Measurements from ENCODE around the gene CALML3. TPM values are rescaled to one million over a fixed set of nuclear protein-coding genes. Genes with fewer than 3 reads are reported as not detected.

CALML3 gene
- total RNA-seq, 2 donors from 2014 or later: not detected

GRCh38 chr10:5567477-5567876 lies 42.7 kb downstream of the CALML3 start:
- TF ChIP-seq CTCF (IDR thresholded peaks at IDR 0.05): no peak
- no peaks in the 10 kb centered on the region for H3K9me3 ChIP-seq
- H3K36me3 ChIP-seq: no peaks in the 10 kb centered on the region

DNA sequence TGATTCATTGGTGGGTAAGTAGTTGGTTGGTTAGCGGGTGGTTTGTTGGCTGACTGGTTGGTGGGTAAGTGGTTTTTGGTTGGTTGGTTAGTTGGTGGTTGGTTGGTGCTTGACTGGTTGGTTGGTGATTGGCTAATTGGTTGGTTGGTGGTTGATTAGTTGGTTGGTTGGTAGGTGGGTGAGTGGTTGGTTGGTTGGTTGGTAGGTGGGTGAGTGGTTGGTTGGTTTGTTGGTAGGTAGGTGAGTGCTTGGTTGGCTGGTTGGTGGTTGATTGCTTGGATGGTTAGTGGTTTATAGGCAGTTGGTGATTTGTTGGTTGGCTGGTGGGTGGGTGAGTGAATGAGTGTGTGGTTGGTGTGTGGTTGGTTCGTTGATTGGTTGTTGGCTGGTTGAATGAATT lies 44.2 kb downstream of the CALML3 start:
- no peak for DNase-seq (ENCODE audit: low spot score)
- H3K4me1 ChIP-seq: no peaks in the 10 kb centered on the region
- no peak overlapping the region for H3K4me3 ChIP-seq
- no peaks in the 10 kb centered on the region for H3K27me3 ChIP-seq
- no peaks in the 10 kb centered on the region for H3K9me3 ChIP-seq
- TF ChIP-seq CTCF (IDR thresholded peaks at IDR 0.05): no peak
- H3K27ac ChIP-seq: no peak overlapping the region
- no peaks in the 10 kb centered on the region for H3K36me3 ChIP-seq

More at GRCh38 chr10:5567477-5567876, 42.7 kb downstream of the CALML3 start:
- Histone ChIP-seq H3K27me3 (no peaks in the 10 kb centered on the region), H3K4me1 (no peaks in the 10 kb centered on the region), H3K27ac (no peak overlapping the region), H3K4me3 (no peak overlapping the region)
- no peak for DNase-seq (ENCODE audit: low spot score)

- H3K9me3 ChIP-seq: no peaks in the 10 kb centered on the region
- DNase-seq (ENCODE audit: low spot score): no peak
- H3K36me3 ChIP-seq: no peaks in the 10 kb centered on the region
- H3K27ac ChIP-seq: no peak overlapping the region
- no peaks in the 10 kb centered on the region for H3K4me1 ChIP-seq
- no peaks in the 10 kb centered on the region for H3K27me3 ChIP-seq
- no peak for TF ChIP-seq CTCF (IDR thresholded peaks at IDR 0.05)
- no peak overlapping the region for H3K4me3 ChIP-seq
These were observed 44.8 kb downstream of the CALML3 start for GRCh38 chr10:5569568-5569967.

GRCh38 chr10:5570007-5570655 lies 45.4 kb downstream of the CALML3 start:
- H3K27me3 ChIP-seq: no peaks in the 10 kb centered on the region
- H3K9me3 ChIP-seq: no peaks in the 10 kb centered on the region
- H3K36me3 ChIP-seq: no peaks in the 10 kb centered on the region
- H3K4me1 ChIP-seq: no peaks in the 10 kb centered on the region
- no peak overlapping the region for H3K27ac ChIP-seq
- no peak overlapping the region for H3K4me3 ChIP-seq
- no peak for DNase-seq (ENCODE audit: low spot score)
- no peak for TF ChIP-seq CTCF (IDR thresholded peaks at IDR 0.05)

GRCh38 chr10:5570979-5571810 lies 46.4 kb downstream of the CALML3 start:
- Histone ChIP-seq H3K36me3 (no peaks in the 10 kb centered on the region), H3K4me3 (no peak overlapping the region)

More at GRCh38 chr10:5570979-5571810, 46.4 kb downstream of the CALML3 start:
- no peak for DNase-seq (ENCODE audit: low spot score)
- no peak for TF ChIP-seq CTCF (IDR thresholded peaks at IDR 0.05)
- Histone ChIP-seq H3K27me3 (no peaks in the 10 kb centered on the region), H3K9me3 (no peaks in the 10 kb centered on the region), H3K4me1 (no peaks in the 10 kb centered on the region), H3K27ac (no peak overlapping the region)
